Calu3 (cell line): ENCODE results near the gene CCDC152. TPM values are rescaled to one million over a fixed set of nuclear protein-coding genes. Genes with fewer than 3 reads are reported as not detected.

Source experiments
- BruUV-seq: library from RNA; stranded (reverse); fragments of 400-500 nt; replicated peaks from 2 replicates; lab custom pipeline; 2021; lab: Mats Ljungman, UMichigan
- CTCF ChIA-PET: fragments of 300-600 bp; sonication (Branson Sonifier 250); formaldehyde crosslinking; loops from one replicate; lab custom pipeline; 2022; ENCODE audit warnings: antibody characterized with exemption; lab: Charles Lee
- DNase-seq: peaks from one replicate; pipeline ENCODE4 v3.0.0; 2022
- H3K27ac Mint-ChIP-seq: one replicate; pipeline ENCODE4 v1.8.0; 2022; ENCODE audit warnings: mixed read lengths; ENCODE audit not compliant: unreplicated experiment
- H3K27me3 Mint-ChIP-seq: one replicate; pipeline ENCODE4 v1.8.0; 2022; ENCODE audit warnings: mixed read lengths; ENCODE audit not compliant: unreplicated experiment
- H3K36me3 Mint-ChIP-seq: one replicate; pipeline ENCODE4 v1.8.0; 2022; ENCODE audit warnings: mild to moderate bottlenecking, moderate library complexity, mixed read lengths; ENCODE audit not compliant: insufficient read depth, unreplicated experiment
- H3K4me1 Mint-ChIP-seq: one replicate; pipeline ENCODE4 v1.8.0; 2022; ENCODE audit warnings: mild to moderate bottlenecking, low read depth, mixed read lengths; ENCODE audit not compliant: unreplicated experiment
- H3K4me3 Mint-ChIP-seq: one replicate; pipeline ENCODE4 v1.8.0; 2022; ENCODE audit warnings: mild to moderate bottlenecking, low read depth, moderate library complexity, mixed read lengths; ENCODE audit not compliant: unreplicated experiment
- H3K9me3 Mint-ChIP-seq: one replicate; pipeline ENCODE4 v1.8.0; 2022; ENCODE audit warnings: low read depth, mixed read lengths; ENCODE audit not compliant: unreplicated experiment
- CTCF ChIP-seq: fragments of 200-600 bp; IDR thresholded peaks from one replicate; pipeline ENCODE4 v1.8.0; 2022; ENCODE audit warnings: antibody characterized with exemption; ENCODE audit not compliant: unreplicated experiment
- intact Hi-C: fragments of 100-400 bp; cut with micrococcal nuclease; formaldehyde crosslinking; loops from one replicate; pipeline ENCODE4 v1.10.0; 2022; ENCODE audit not compliant: unreplicated experiment
- total RNA-seq: library from RNA; stranded (reverse); gene quantifications from 2 replicates; pipeline ENCODE4 v1.2.3, GENCODE V29; 2022

CCDC152 gene
- total RNA-seq, 1 experiment from 2014 or later, result 16.3 TPM

- CTCF ChIA-PET, result no interaction called here
- no peaks in the 10 kb centered on the region for H3K36me3 Mint-ChIP-seq
- no peak for TF ChIP-seq CTCF
- H3K27me3 Mint-ChIP-seq, result no peaks in the 10 kb centered on the region
- no peaks in the 10 kb centered on the region for H3K9me3 Mint-ChIP-seq
- peaks cover 19% of the 10 kb centered on the region for H3K4me1 Mint-ChIP-seq
- DNase-seq, result no peak
- BruUV-seq, result no TSS peak
- no peak overlapping the region for H3K4me3 Mint-ChIP-seq
- H3K27ac Mint-ChIP-seq, result no peak overlapping the region
- intact Hi-C loops, result no loop called here
These were observed 69.0 kb downstream of the CCDC152 start for GRCh38 chr5:42825422-42826148.

- CTCF ChIA-PET, result no interaction called here
- no TSS peak for BruUV-seq
- no peak for TF ChIP-seq CTCF
- no peaks in the 10 kb centered on the region for H3K27me3 Mint-ChIP-seq
- H3K4me3 Mint-ChIP-seq, result no peak overlapping the region
- intact Hi-C loops, result no loop called here
- DNase-seq, result no peak
- H3K4me1 Mint-ChIP-seq, result peaks cover 19% of the 10 kb centered on the region
- H3K27ac Mint-ChIP-seq, result no peak overlapping the region
- no peaks in the 10 kb centered on the region for H3K36me3 Mint-ChIP-seq
- no peaks in the 10 kb centered on the region for H3K9me3 Mint-ChIP-seq
These were observed 70.3 kb downstream of the CCDC152 start for GRCh38 chr5:42826757-42827515.

- CTCF ChIA-PET, result no interaction called here
- DNase-seq, result no peak
- Mint-ChIP-seq H3K9me3 (no peaks in the 10 kb centered on the region), H3K36me3 (no peaks in the 10 kb centered on the region), H3K4me1 (peaks cover 21% of the 10 kb centered on the region), H3K4me3 (no peak overlapping the region), H3K27ac (no peak overlapping the region), H3K27me3 (no peaks in the 10 kb centered on the region)
- no TSS peak for BruUV-seq
- intact Hi-C loops, result no loop called here
- no peak for TF ChIP-seq CTCF
These were observed 72.1 kb downstream of the CCDC152 start for GRCh38 chr5:42828671-42829070.

GRCh38 chr5:42830924-42831323 is 74.3 kb downstream of the CCDC152 start:
- no peak for DNase-seq
- intact Hi-C loops, result no loop called here
- Mint-ChIP-seq H3K27me3 (no peaks in the 10 kb centered on the region), H3K9me3 (peaks cover 5% of the 10 kb centered on the region), H3K4me1 (peaks cover 20% of the 10 kb centered on the region), H3K27ac (no peak overlapping the region), H3K36me3 (no peaks in the 10 kb centered on the region), H3K4me3 (no peak overlapping the region)
- CTCF ChIA-PET, result no interaction called here
- BruUV-seq, result no TSS peak
- TF ChIP-seq CTCF, result no peak
